HG03196 (cell line): ENCODE results near the gene TTC16.
A peak's percentile ranks its signal among the peaks of the same experiment; 100 is the strongest.

Experiments used
- ATAC-seq: cut with Tn5 transposase; IDR thresholded peaks from one replicate; pipeline ENCODE4 v1.9.1; 2021; ENCODE audit not compliant: unreplicated experiment

The TTC16 gene, protein sequence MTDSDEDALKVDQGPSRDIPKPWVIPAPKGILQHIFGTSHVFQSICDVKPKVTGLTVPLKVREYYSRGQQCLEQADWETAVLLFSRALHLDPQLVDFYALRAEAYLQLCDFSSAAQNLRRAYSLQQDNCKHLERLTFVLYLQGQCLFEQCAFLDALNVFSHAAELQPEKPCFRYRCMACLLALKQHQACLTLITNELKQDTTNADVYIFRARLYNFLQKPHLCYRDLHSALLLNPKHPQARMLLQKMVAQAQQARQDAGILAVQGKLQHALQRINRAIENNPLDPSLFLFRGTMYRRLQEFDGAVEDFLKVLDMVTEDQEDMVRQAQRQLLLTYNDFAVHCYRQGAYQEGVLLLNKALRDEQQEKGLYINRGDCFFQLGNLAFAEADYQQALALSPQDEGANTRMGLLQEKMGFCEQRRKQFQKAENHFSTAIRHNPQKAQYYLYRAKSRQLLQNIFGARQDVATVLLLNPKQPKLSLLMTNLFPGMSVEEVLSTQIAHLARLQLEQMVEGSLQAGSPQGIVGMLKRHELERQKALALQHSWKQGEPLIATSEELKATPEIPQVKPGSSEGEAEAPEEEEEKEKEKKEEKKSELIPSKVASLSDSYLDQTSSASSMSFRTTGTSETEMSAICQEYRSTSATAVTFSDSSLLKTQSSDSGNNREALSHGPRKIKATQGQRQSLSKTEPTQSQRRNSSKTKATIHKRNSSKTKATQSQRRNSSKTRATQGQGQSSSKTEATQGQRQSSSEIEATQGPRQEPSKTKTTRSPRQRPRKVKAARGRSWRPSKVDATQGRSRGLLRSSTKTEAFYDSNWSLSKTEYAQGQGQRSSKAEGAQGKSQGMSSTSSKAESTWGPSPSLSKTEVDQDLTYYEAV

GRCh38 chr9:127715470-127716337 is at the start of gene TTC16, which contains the start of gene PTRH1:
Gene TTC16, plus strand, starts transcription at chr9:127716079. Its CDS starts 67 bp downstream, at chr9:127716146.
Gene PTRH1, minus strand, starts transcription at chr9:127715663. Its CDS starts 24 bp downstream, at chr9:127715639.
- peak; percentile 89 for ATAC-seq

GRCh38 chr9:127667127-127667844 is 48.6 kb upstream of the TTC16 start:
- no peak for ATAC-seq

DNA sequence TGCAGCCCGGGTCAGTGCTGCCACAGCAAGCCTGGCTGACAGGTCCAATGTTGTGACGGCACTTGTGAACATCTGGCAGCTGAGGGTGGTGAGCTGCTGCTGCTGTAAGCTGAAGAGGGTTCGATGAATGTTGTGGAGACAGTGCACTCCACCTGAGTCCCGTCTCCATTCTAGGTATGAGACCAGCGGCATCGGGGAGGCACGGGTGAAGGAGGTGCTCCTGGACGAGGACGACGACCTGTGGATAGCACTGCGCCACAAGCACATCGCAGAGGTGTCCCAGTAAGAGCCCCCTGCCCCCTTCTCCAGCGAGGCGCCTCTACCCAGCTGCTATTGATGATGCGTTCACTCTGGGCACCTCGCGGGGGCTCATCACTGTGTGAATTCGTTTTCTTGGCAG is 48.0 kb upstream of the TTC16 start:
- no peak for ATAC-seq

GRCh38 chr9:127673234-127673633 is 42.6 kb upstream of the TTC16 start:
- ATAC-seq, result no peak

- ATAC-seq, result no peak
Observed at GRCh38 chr9:127676638-127677037, 39.2 kb upstream of the TTC16 start.

DNA sequence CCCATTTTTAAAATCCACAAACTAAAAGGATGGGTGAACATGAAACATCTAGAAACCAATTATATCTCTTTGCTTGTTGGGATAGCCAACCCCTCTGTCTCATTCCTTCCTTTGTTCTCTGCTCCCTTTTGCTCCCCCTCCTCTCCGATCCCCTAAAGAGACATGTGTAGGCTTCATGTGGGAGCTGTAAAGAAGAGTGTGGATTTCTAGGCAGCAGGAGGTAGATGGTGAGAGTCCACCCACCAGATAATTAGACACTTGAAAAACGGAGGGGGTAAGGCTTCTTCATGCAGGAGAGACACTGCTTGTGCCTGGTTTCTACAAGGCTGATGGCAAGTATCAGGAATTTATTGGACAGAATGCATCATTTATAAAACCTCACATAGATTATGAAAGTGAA is 36.4 kb upstream of the TTC16 start:
- no peak for ATAC-seq

DNA sequence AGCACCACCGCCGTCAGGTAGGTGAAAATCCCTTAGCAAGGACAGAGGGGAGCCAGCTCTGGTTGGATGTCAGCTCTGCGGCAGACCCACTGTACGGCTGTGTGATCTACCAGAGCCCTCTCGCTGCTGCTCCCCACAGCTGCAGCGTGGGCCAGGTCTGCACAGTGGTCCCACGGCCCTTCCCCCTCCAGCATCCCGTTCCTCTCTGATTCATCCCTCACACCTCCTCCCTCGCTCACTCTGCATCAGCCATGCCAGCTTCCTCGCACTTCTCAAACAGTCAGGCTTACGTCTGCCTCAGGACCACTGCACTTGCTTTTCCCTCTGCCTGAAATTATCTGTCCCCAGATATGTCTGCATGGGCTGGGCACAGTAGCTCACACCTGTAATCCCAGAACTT is 35.7 kb upstream of the TTC16 start:
- ATAC-seq, result no peak

- ATAC-seq, result no peak
Observed at GRCh38 chr9:127680846-127681245, 35.0 kb upstream of the TTC16 start.

DNA sequence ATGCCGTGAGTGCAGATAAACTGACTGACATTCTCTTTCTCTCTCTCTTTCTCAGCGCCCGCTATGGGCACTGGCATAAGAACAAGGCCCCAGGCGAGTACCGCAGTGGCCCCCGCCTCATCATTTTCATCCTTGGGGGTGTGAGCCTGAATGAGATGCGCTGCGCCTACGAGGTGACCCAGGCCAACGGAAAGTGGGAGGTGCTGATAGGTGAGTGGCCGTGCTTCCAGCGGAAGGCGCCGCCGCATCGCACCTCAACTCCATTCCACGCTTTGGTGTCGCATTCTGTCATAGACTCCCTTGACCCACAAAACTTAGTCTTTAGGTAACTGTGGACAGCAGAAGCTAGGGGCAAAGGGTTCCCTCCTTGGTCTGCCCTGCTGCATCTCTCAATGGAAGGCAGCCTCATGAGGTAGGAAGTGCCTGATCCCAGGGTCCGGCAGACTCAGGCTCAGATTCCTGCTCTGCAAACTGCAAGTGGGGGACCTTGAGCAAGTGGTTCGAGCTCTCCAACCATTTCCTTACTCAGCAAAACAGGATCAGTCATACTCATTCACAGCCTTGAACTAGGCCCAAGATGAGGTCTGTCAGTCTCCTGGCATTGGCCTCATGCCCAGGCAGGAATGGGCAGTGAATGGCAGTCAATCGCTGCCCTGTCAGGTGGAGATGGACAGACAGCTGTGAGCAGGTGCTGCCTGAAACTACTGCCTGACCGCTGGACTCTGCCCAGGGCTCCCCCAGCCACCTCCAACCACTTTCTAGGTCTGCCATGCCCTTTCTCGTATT is 33.3 kb upstream of the TTC16 start:
- ATAC-seq, result no peak

DNA sequence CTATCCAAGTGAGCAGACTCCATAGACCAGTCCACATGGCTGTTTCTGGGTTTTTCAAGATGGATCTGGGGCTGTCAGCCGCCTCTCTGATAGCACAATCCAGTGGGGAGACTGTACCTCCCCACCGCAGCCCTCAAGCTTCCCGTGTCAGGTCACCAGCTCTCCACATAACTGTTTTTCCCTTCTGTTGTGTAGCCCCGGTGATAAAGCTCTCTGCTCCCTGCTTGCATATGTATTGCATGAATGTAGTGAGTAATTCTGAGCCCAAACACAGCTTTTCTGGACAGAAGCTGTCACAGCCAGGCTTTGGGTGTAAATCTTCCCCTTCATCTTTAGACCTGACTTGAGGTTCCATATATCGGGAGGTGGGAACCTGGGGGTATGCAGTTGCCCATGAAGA is 32.2 kb upstream of the TTC16 start:
- no peak for ATAC-seq

DNA sequence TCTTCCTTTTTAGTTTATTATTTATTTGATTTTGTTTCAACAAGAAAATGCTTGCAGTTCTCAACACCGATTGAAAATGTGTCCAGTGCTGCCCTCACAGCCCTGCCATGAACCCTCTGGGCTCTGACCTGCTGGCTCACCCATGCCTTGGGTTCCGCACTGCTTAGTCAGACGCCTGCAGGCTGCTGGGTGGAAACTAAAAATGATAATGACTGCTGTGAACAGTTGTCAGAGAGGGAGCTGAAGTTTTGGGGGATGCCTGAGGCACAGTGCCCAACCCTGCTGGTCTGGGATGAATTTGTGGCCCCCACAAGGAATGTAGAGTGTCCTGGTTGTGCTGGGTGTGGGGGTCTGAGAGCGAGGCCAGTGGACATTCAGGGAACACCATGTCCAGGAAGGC is 31.3 kb upstream of the TTC16 start:
- no peak for ATAC-seq

DNA sequence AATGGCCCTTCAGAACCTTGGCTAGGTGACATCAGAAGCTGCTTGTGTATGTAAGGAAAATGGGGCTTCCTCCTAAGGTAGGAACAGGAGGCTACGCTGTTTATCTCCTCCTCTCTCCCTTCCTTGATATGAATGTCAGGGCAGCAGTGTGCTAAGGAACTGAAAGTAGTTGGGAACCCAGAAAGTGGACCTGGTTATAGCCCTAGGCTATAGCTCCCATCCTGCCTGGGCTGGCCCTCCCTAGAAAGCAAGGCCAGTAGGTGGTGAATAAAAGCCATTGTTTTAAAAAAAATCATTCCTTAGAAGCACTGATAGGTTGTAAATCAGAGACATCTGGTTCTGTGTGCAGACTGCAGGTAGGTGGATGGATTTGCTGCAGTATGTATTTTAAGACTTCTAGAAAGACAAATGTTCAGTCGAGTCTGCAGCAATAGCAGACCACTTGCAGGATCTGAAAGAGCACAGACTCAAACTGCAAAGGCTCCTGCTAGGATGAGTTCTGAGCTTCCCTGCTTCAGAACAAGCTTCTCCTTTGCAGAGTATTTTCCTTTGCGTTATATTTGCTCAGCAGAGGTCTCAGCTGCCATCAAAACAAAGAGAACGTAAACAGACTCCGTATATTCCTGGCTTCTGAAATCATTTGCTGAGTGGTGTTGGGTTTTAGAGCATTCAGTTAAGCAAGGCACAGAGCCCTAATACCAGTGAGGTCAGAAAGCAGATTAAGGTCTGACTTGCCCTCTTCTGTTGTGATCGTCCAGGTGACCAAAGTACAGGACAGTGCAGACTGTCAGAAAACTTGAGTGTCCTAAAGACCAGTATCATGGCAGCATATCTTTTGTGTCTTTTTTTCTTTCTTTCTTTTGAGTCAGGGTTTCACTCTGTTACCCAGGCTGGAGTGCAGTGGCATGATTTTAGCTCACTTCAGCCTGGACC is 29.2 kb upstream of the TTC16 start:
- ATAC-seq, result no peak

DNA sequence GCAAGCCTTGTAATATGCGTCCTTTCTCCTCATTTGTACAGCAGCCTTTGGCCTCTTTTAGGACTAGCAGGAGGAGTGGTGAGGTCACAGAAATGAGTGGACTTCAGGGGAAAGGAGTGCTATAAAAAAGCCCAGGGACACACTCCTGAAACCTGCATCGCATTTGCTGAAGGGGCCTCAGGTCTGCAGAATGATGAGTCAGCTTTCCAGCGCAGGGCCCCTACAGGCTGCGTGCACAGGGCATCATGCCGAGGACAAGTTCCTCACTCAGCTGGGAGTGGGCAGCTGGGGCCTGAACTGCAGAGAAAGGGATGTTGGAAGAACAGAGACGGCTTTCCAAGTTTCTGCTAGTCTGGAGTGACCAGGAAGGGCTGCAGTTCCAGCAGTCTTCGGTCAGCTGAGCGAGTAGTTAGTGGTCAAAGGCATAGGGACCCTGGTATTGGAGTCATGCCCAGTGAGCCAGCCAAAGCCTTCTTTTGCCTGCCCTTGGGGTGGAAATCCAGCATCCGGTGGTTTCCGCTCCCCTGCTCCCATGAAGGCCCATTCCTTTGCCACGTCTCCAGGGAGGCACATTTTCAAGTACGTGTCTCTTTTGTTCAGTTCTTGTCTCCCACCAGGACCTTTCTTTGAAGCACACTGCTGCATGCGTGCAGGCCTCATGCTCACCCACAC is 26.4 kb upstream of the TTC16 start:
- ATAC-seq, result no peak

DNA sequence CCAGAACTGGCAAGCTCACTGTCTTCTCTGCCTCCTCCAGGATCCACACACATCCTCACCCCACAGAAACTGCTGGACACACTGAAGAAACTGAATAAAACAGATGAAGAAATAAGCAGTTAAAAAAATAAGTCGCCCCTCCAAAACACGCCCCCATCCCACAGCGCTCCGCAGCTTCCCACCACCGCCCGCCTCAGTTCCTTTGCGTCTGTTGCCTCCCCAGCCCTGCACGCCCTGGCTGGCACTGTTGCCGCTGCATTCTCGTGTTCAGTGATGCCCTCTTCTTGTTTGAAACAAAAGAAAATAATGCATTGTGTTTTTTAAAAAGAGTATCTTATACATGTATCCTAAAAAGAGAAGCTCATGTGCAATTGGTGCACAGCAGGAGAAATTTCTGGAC is 25.1 kb upstream of the TTC16 start:
- no peak for ATAC-seq

DNA sequence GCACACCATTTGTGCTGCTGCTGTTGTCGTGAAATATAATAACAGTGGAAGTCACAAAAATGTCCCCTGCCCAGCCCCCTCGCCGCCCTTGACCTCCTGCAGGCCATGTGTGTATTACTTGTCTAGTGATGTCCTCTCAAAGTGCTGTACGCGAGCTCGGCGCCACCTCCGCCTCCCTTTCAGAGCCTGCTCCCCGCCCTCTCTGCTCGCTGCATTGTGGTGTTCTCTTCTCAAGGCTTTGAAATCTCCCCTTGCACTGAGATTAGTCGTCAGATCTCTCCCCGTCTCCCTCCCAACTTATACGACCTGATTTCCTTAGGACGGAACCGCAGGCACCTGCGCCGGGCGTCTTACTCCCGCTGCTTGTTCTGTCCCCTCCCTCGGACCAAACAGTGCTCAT is 23.8 kb upstream of the TTC16 start:
- no peak for ATAC-seq

- no peak for ATAC-seq
Observed at GRCh38 chr9:127693143-127693542, 22.7 kb upstream of the TTC16 start.

GRCh38 chr9:127693697-127694096 is 22.2 kb upstream of the TTC16 start:
- ATAC-seq, result no peak
